HG02885 (cell line): ENCODE results near the gene AARS2.

ENCODE experiments used
- ATAC-seq: cut with Tn5 transposase; IDR thresholded peaks from one replicate; pipeline ENCODE4 v1.9.1; 2021; ENCODE audit warnings: mild to moderate bottlenecking; ENCODE audit not compliant: unreplicated experiment, poor library complexity

Gene AARS2

DNA sequence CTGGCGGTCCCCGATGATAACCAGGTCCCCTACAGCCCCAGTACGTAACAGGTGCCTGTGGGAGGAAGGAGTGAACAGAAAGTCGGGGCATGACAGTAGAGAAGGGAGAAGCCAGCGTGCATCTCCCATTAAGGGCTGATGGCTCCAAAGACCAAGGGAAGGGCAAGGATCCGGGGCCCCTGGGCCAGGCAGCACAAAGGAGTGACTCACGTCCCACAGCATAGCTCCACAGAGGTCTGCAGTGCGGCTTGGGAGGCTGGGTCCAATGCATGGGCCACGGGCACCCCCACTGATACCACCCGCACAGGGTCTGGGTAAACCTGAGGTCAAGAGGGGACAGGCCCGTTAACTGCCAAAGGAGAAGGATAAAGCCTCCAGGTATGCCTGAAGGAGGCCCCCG, 10.3 kb downstream of the AARS2 start:
- ATAC-seq = no peak

DNA sequence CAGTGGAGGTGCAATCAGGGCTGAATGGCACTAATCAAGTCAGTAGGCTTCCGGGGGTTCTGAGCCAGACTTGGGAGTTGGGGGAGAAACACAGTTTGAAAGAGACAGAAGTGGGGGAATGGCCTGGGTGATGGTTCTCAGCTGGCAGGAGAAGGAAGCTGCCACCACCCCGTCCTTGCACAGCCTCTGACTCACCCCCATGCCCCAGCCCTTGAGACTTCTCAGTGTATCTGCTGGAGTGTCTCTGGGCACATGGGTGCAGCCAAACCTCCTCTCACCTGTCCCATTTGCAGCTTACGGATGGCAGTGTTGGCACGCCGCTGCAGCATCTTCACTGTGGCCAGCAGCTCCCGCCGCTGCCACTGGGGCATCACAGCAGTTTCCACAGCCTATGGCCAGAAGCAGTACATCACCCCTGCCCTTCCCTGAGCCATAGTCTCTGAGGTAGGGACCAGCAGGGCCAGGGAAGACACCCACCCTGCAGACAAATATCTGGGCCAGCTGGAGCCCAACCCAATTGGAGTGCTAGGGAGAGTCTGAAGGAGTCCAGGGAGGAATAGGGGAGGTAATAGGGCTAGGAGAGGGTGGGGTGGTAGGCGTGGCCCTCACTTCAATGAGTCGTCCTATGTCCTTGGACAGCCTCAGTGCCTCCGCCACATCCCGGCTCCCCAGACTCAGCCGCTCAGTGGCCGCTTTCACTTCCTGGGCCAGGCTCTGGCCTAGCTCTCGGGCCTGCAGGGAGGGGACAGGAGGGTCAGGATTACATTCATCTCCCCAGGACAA, 11.2 kb downstream of the AARS2 start:
- ATAC-seq = no peak

DNA sequence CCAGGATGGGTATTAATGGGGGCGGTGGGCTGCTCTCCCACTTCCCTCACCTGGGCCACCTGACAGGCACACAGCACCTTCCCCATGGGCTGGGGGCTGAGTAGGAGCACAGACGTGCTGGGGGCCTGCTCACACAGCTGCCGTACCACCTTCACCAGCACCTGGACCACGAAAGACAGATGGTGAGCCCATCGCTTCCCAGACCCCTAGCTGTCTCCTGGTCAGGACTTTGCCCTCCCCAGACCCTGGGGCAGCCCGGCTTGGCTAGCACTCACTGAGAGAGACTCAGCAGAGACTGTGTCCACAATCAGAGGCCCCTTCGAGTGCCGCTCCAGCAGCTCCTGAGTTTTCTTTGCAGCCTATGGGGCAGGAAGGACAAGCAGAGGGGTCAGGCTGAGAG, 12.0 kb downstream of the AARS2 start:
- ATAC-seq = no peak

DNA sequence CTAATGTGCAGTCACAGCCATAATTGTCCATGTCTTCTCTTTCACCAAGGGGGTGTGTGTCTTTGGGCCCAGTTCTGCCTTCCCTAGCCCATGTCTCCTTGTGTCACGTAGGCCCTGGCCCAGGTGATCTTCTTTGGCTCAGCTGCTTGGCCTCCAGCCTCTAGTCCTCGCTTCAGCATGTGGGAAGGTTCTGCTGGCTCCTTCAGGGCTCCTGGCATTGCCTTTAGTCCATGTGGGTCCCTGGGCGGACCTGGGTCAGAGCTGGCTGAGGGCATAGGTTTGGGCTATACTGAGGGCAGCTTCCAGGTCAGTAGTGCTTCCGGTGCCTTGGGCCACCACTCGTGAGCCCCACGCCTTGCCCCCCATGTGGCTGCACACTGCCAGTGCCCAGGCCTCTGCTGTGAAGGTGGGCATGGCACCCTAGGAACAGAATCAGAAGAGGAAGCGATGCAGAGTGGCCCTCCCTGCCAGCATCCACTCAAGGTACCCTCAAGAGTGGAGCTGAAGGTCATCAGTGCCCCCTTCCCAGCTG, 12.8 kb downstream of the AARS2 start:
- no peak for ATAC-seq

DNA sequence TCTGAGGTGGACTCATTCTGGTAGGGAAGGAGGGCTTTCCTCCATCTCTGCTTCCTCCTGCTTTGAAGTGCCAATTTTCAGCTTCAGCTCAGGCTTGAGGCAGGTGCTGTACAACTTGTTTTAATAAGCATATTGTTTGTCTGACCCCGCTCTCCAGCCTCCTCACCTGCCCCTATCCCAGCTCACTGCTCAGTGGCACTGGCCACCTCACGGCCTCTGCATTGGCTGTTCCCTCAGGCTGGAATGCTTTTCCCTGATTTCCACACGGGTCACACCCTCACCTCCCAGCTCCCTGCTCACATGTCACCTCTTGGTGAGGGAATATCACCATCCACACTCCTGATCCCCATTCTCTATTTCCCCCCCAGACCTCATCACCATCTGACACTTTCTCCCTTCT, 14.3 kb downstream of the AARS2 start:
- ATAC-seq = no peak

DNA sequence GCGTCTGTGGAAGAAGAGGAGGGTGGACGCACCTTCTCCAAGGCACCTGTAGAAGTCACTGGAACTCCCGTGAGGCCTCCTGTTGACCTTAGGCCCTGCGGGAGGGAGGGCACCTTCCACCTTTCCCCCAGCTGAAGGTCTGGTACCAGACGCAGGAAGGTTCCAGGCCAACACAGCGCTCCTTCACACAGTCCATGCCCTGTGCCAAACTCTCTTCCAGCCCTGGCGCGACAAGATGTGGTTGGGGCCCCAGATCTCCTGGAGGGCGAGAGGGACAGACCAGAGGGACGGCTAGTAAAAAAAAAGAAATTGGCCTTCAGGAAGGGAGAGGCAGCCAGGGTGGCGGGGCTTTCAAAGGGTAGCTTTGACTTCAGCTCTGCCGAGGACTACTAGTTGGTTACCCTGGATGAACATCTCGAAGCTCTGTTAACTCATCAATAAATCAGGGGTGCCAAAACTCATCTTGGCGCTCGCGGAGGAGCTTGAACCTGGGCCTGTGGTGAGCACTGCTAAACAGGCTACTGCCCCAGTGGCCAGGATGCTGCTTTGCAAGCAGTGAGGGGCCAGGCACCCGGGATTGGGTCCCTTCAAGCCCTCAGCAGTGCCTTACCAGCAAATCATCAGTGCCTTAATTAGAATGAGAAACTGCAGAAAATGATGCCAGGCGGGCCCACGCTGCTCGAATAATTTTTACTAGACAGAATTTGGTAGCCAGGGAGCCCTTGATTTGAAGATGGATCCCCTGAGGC, 14.9 kb downstream of the AARS2 start:
- ATAC-seq = no peak

DNA sequence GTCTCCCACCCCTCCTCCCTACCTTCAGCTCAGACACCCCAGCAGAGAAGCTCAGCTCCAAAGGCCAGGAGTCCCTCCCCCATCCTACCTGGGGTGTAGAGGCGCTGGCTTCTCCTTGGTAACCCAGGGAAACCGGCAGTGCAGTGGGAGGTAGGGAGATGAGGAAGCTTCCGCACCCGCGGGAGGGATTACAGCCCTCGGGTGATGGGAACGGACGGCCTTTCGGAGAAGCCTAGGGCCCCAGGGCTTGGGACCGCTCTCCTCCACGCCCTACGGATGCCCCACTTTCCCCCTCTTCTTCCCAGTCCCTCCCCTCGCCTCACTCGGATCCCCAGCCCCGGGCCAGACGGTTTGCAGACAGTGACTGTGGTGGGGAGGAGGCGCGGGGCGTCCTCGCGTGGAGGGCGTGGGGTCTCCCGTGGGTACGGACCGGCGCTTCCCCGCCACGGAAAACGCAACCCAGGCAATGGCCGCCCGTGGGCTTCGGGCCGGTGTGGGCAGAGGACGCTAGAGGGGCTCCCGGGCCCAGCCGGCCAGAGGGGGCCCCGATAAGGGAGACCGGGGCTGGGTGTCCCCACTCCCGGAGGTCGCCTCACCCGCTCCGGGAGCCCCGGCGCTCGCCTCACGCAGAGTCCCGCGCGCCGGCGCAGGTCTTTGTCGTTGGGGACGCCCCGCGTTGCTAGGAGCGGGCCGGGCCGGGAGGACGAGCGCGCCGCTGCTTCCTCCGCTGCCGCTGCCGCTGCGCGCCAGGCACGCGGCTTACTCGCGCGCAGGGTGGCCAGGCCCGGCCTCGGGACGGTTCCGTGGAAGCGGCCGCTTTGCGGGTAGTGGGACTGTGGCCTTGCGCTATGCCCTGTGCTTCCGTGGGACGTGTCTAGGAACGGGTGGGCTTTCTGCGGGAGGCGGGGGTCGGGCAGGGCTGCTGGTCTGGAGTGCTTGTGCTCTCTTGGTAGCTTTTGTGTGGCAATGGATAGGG, 15.8 kb downstream of the AARS2 start:
- ATAC-seq = no peak

DNA sequence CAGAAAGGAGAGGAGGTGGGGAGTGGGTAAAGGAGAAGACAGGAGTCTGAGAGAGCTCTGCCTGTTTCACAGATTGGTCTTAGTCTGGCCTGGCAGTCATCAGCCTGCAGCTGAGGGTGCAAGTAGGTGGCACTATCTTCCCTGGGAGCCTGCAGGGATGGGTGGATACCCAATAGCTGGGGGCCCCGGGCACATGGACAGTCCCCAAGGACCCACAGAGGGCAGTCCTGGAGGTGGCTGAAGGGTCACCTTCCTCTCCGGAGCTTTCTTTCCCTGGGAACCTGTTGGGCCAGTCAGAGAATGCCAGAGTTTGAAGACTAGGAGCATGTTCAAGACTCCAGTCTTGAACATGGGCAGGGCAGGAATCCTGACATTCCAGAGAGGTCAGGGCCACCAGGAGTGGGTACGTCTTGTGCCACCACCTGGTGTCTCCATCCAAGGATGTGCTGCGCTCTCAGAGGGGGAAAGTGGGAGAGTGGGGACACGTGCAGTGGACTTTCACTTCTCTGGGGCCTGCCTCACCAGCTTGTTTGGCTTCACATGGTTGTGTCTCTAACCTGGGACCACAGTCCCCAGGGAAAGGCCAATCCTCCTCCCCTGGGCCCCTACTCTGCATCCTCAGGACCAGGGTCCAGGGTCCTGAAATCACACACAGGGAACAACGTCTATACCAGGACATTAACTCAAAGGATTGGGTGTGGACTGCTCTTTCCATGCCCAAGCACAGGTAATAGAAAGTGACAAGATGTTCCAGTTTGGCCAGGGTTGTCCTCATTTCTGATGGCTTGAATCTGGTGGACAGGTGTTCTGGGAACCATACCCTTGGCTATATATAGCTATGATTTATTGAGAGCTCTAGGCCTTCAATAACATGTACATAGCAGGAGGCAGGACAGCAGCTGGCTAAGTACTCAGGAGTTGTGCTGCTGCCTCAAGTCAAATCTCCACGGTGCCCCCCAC, 18.0 kb downstream of the AARS2 start:
- no peak for ATAC-seq

DNA sequence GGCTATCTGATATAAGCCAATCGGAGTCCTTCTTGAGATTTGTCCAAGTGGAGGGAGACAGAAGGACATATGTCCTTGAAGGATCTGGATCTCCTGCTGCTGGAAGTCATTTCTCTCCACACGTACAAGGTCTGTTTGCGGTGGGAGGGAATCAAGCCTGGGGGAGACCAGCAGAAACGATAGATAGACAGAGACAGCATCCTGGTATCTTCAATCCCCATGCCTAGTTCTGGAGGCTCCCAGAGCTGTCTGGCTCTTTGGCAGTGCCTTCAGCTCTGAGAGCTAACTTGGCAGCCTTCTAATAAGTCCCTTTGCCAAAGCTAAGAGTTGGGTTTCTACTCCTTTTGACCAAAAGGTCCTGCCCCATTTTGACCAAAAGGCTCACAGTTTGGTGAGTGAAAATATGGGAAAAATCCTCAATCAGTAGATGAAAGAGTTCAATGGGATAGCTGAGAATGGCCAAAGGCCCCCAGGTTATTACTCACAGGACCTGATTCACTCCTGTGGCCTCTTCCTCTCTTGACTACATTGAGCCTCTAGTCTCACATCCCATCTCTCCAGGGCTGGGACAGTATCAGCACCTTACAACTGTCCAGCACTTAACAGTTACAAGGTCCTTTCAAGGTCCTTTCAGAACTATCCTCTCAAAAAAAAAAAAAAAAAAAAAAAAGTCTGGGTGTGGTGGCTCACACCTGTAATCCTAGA, 20.3 kb downstream of the AARS2 start:
- no peak for ATAC-seq

DNA sequence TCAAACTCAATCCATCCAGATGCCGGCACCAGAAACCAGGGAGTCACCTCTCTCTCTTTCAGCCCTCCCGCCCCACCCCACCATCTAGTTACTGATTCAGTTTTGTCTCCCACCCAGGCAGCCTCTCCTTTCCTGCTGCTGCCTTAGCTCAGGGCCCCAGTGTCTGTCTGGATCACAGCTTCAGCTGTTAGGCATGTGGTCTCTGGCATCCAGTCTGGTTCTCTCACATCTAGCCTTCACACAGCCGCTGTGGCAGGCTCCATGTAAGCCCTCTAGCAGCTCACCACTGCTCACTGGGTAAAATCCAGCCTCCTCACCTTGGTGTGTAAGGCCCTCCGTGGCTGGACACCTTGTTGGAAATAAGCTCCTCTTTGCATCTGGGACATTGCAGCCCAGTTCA, 21.3 kb downstream of the AARS2 start:
- ATAC-seq = no peak

DNA sequence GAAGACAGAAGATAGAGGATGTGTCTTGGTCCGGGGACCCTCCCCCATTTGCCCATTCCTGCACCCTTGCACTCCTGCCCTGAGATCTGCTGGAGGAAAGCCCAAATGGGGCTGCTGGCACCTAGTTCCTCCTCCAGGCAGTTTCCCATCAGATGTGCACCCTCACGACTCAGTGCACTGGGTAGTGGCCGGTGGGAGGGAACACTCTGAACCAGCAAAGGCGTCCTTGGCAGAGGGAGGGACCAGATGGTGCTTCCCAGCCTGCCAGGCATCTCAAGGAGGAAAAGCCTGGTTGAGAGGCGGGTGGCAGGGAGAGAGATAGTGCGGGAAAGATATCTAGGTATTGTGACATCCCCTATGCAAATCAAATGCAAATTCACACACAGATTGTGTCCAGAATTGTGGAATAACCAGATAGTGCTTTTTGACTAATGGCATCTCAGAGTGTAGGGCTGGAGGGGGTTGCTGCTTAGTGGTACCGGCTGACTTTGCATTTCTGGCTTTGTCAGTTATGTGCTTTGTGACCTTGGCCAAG, 23.4 kb downstream of the AARS2 start:
- ATAC-seq = no peak

DNA sequence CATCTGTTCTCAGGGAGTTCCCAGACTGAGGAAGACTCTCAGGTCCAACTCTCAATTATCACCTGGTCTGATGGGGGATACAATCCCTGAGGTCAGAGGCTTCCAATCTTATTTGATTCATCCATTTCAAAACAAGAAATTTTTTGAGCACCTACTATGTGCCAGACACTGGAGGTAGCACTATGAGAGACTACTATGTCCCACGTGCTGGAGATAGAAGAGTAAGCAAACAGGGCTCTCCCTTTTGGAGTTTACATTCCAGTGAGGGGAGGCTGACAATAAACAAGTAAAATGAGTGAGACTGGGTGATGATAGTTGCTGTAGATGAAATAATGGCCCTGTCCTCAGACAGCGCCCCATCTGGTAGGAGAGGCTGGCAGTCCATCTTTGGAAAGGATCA, 26.4 kb downstream of the AARS2 start:
- no peak for ATAC-seq

DNA sequence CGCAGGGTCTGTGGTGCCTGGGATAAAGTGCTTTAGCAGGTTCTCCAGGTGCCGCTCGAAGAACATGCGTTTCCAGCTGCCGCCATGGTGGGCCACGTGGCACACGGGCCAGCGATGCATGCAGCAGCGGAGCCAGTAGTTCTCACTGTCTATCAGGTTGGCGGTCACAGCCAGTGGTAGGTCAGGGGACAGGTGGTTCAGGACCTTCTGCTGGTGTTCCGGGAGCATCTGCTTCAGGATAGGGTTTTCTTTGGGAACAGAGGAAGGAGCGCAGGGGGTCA, 26.9 kb downstream of the AARS2 start:
- no peak for ATAC-seq

DNA sequence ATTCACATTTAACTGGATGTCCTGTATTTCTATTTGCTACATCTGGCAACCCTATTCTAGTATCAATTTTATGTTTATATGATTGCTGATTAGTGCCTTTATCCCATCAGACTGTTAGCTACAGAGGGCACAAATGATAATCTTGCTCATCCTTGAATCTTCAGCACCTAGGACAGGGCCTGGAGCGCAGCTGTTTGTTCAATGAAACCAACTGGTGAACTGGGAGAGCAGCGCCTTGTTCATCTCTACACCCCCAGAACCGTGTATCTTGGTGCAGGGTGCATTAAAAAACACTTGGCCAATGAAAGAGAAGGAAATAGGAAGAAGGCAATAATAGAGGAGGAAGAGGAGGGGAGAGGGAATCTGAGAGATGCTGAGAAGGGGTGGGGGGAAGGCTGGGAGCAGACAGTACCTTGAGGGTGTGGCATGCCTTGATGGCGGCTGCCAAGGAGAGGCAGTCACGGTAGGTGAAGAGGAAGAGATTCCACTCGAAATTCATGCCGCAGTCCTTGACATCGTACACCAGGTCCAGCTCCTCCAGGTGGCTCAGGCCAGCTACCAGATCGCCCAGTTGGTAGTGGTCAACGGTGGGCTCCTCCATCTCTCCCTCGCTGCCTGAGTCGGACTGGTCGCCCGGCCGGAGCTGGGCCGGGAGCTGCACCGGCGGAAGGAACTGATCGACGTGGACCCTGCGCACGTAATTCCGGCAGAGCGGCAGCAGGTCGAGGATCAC, 27.4 kb downstream of the AARS2 start:
- no peak for ATAC-seq

DNA sequence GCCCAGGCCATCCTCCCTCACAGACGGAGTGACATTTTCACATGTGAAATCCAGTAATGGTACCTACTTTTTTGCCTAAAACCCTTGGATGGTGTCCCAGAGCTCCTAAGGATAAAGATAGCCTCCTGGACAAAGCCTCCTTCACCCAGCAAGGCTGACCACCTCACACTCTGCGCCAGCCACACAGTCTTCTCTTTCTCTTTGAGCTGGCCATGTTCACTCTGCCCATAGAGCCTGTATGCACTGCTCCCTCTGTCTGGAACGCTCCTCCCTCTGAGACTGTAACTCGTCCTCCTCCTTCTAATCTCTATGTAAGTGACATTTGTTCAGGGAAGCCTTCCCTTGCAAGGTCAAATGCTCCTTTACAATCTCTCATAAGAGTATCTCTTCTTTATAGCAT, 28.3 kb downstream of the AARS2 start:
- ATAC-seq = no peak

DNA sequence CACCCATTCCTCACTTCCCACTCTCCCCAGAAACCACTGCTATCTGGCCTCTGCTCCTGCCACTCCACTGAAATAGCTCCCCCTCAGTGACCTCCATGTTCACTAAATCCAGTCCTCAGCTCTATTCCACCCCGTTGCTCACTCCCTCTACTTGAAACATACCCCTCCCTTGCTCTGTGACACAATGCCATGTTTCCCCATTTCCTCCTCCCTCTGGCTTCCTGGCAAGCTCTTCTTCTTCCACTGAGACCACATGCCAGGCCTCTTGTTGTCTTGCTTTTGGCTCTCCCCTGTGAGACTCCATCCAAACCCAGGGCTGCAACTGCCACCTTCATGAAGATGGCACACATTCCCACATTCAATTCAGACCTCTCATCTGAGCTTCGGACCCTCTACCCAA, 29.0 kb downstream of the AARS2 start:
- no peak for ATAC-seq

DNA sequence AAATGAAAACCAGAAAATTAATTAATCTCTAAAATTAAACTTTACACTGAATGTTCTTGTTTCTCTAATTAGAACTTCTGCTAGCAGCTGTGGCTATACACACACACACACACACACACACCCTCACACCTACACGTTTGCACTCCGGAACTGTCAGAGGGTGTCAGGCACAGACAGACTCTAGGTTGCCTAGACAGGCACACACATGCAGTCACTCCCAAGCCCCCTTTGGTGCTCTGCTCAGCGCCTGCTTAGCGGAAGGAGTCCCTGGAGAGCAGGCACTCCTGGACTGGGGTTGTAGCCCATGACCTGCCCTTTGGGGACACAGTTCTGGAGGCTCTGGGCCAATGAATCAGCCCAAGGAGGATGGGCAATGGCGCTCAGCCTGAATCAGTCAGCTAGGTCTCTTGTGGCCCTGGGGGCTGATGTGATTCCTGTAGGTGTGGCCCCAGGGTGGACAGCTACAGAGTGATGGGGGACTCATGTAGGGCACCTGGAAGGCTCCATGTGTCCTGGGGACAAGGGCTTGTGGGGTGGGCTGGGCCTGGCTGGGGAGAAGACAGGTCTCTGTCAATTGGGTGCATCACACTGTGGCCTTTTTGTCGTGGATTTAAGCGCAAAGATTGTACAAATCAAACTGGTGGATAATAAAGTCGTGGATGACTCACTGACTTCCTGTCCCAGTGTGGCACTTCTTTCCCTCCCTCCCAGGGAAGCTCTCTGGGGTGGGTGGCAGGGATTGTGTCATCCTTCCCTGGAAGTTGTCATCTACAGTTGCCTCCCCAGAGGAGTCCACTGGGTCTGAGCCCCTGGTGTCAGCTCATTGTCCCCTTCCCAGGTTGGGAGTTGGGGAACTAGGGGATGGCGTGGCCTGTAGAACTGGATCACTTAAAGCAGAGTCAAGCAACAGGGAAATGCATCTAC, 34.1 kb downstream of the AARS2 start:
- no peak for ATAC-seq
